ENCODE measurements around the gene CNTFR. TPM values are rescaled to one million over a fixed set of nuclear protein-coding genes. Genes with fewer than 3 reads are reported as not detected.

The CNTFR gene
- total RNA-seq, 3 donors from 2014 or later: 11.3 to 103 (median 15.4) TPM

DNA sequence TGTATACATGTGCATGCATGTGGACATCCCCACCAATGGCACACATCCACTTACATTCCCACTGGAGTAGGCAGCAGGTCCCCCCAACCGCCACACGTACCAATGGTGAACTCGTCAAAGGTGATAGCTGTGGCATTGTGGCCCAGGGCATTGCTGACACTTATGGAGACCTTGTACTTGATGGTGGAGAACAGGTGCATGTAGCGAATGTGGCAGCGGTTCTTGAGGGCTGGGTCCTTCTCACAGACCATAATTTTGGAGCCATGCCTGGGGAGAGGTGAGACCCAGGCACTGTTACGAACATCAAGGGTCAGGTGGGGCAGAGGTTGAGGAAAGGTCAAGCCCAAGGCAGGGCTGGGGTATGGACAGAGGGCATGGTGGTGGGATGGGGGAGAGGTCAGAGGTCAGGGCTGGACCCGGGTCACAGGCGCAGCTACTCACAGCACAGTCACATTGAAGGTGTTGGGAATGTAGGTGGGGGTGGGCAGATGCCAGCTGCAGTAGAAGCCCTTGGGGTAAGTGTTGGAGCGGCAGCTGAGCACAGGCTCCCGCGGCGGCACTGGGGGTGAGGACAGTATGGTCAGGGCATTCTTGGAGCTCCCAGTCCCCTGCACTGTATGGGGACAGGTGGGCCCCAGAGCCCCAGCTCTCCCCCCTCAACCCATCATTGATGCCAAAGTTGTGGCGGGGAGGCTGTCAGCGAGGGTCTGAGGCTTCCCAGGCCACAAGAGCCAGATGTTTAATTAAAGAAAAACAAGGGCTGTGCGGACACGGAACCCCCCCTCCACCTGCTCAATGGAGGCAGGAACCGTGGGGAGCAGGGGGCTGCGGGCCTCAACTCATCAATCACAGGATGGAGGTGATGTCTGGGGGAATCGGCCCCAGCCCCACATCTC lies 31.9 kb downstream of the CNTFR start:
- Histone ChIP-seq H3K27ac (no peak overlapping the region), H3K4me1 (peaks cover 5 to 10% of the 10 kb centered on the region in 2 donors), H3K36me3 (no peaks in the 10 kb centered on the region), H3K4me3 (no peak overlapping the region), H3K9me3 (no peaks in the 10 kb centered on the region), H3K27me3 (peaks cover 0 to 3% of the 10 kb centered on the region in 2 donors)
- intact Hi-C loops (cut with DNase I; ENCODE audit: low total_unique reads): no loop called here
- TF ChIP-seq, protein P1, sequence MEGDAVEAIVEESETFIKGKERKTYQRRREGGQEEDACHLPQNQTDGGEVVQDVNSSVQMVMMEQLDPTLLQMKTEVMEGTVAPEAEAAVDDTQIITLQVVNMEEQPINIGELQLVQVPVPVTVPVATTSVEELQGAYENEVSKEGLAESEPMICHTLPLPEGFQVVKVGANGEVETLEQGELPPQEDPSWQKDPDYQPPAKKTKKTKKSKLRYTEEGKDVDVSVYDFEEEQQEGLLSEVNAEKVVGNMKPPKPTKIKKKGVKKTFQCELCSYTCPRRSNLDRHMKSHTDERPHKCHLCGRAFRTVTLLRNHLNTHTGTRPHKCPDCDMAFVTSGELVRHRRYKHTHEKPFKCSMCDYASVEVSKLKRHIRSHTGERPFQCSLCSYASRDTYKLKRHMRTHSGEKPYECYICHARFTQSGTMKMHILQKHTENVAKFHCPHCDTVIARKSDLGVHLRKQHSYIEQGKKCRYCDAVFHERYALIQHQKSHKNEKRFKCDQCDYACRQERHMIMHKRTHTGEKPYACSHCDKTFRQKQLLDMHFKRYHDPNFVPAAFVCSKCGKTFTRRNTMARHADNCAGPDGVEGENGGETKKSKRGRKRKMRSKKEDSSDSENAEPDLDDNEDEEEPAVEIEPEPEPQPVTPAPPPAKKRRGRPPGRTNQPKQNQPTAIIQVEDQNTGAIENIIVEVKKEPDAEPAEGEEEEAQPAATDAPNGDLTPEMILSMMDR (IDR thresholded peaks at IDR 0.05): no peak
- TF ChIP-seq POLR2A (IDR thresholded peaks at IDR 0.05) (no peak), POLR2AphosphoS5 (IDR thresholded peaks at IDR 0.05) (no peak)
- no peak for DNase-seq (ENCODE audit: low spot score in 2 of 2)

DNA sequence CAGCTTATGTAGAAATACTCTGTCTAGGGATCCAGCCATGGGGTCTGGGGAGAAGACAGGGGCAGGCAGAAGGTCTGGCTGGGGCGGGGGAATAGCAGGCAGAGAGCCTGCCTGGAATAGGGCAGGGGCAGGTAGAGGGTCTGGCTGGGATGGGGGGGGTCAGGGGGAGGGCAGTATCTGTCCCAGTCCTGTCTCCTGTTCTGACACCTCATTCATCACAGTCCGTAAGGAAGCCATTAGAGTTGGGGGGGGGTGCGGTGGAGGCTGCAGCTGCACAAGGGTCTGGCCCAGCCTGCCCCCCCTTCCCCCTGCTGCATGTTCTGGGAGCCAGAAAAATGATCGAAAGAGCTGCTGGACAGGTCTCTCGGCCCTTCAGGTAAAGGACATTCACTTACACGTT lies 32.6 kb downstream of the CNTFR start:
- Histone ChIP-seq H3K27me3 (peaks cover 0 to 3% of the 10 kb centered on the region in 2 donors), H3K9me3 (no peaks in the 10 kb centered on the region), H3K4me1 (peaks cover 5 to 10% of the 10 kb centered on the region in 2 donors), H3K36me3 (no peaks in the 10 kb centered on the region), H3K4me3 (no peak overlapping the region), H3K27ac (no peak overlapping the region)
- TF ChIP-seq, protein P1 (IDR thresholded peaks at IDR 0.05): no peak
- TF ChIP-seq POLR2AphosphoS5 (IDR thresholded peaks at IDR 0.05): no peak
- no peak for TF ChIP-seq POLR2A (IDR thresholded peaks at IDR 0.05)
- intact Hi-C loops (cut with DNase I; ENCODE audit: low total_unique reads): no loop called here
- no peak for DNase-seq (ENCODE audit: low spot score in 2 of 2)

GRCh38 chr9:34555936-34556525 lies 33.5 kb downstream of the CNTFR start:
- no peak for DNase-seq (ENCODE audit: low spot score in 2 of 2)
- no peaks in the 10 kb centered on the region for H3K9me3 ChIP-seq
- no peaks in the 10 kb centered on the region for H3K36me3 ChIP-seq
- intact Hi-C loops (cut with DNase I; ENCODE audit: low total_unique reads): no loop called here
- peaks cover 0 to 3% of the 10 kb centered on the region in 2 donors for H3K27me3 ChIP-seq
- no peak overlapping the region for H3K4me3 ChIP-seq
- peaks cover 5 to 10% of the 10 kb centered on the region in 2 donors for H3K4me1 ChIP-seq
- H3K27ac ChIP-seq: no peak overlapping the region
- no peak for TF ChIP-seq POLR2A (IDR thresholded peaks at IDR 0.05)
- TF ChIP-seq POLR2AphosphoS5 (IDR thresholded peaks at IDR 0.05): no peak
- TF ChIP-seq, protein P1 (IDR thresholded peaks at IDR 0.05): no peak

- H3K27me3 ChIP-seq: peaks cover 0 to 3% of the 10 kb centered on the region in 2 donors
- TF ChIP-seq POLR2A (IDR thresholded peaks at IDR 0.05): no peak
- TF ChIP-seq, protein P1 (IDR thresholded peaks at IDR 0.05): no peak
- TF ChIP-seq POLR2AphosphoS5 (IDR thresholded peaks at IDR 0.05): no peak
- peaks cover 5 to 6% of the 10 kb centered on the region in 2 donors for H3K4me1 ChIP-seq
- intact Hi-C loops (cut with DNase I; ENCODE audit: low total_unique reads): no loop called here
- no peaks in the 10 kb centered on the region for H3K36me3 ChIP-seq
- H3K27ac ChIP-seq: peak overlapping the region in 1 of 2 donors; percentile 12
- no peak overlapping the region for H3K4me3 ChIP-seq
- DNase-seq (ENCODE audit: low spot score in 2 of 2): no peak
- no peaks in the 10 kb centered on the region for H3K9me3 ChIP-seq
Observed at GRCh38 chr9:34555500-34555899, 34.0 kb downstream of the CNTFR start.

GRCh38 chr9:34555002-34555348 lies 34.5 kb downstream of the CNTFR start:
- H3K27me3 ChIP-seq: peaks cover 0 to 3% of the 10 kb centered on the region in 2 donors
- no peak for DNase-seq (ENCODE audit: low spot score in 2 of 2)
- no peak for TF ChIP-seq POLR2AphosphoS5 (IDR thresholded peaks at IDR 0.05)
- TF ChIP-seq POLR2A (IDR thresholded peaks at IDR 0.05): no peak
- TF ChIP-seq, protein P1 (IDR thresholded peaks at IDR 0.05): no peak
- no peak overlapping the region for H3K4me3 ChIP-seq
- H3K9me3 ChIP-seq: no peaks in the 10 kb centered on the region
- peak overlapping the region in 1 of 2 donors; percentile 12 for H3K27ac ChIP-seq
- no peaks in the 10 kb centered on the region for H3K36me3 ChIP-seq
- peaks cover under 1 to 5% of the 10 kb centered on the region in 2 donors for H3K4me1 ChIP-seq
- intact Hi-C loops (cut with DNase I; ENCODE audit: low total_unique reads): no loop called here
